H1 (cell line): Measurements from ENCODE around the gene RPS21. TPM values are rescaled to one million over a fixed set of nuclear protein-coding genes. Genes with fewer than 3 reads are reported as not detected.

Experiments
- ATF2 ChIP-seq: IDR thresholded peaks from 2 replicates; pipeline ENCODE4 v1.6.1; 2012; ENCODE audit warnings: low read length, inconsistent platforms
- CHD7 ChIP-seq: fragments of 300-600 bp; sonication (generic); IDR thresholded peaks from 2 replicates; pipeline ENCODE4 v1.7.1; 2012; ENCODE audit warnings: low read length, moderate library complexity, mild to moderate bottlenecking, inconsistent platforms; ENCODE audit not compliant: insufficient replicate concordance
- KDM1A ChIP-seq: fragments of 200-600, 300-600 bp; sonication (generic); IDR thresholded peaks from 2 replicates; pipeline ENCODE4 v1.7.1; 2016; ENCODE audit warnings: mild to moderate bottlenecking, low read length, borderline replicate concordance
- POLR2AphosphoS5 ChIP-seq: IDR thresholded peaks from 2 replicates; pipeline ENCODE4 v1.6.1; 2011; ENCODE audit warnings: low read depth, low read length
- POU5F1 ChIP-seq: IDR thresholded peaks from 2 replicates; pipeline ENCODE4 v1.6.1; 2011; ENCODE audit warnings: low read depth, mild to moderate bottlenecking, low read length, moderate library complexity
- SAP30 ChIP-seq: fragments of 300-600 bp; sonication (generic); IDR thresholded peaks from 2 replicates; pipeline ENCODE4 v1.7.1; 2012; ENCODE audit warnings: low read length, moderate library complexity, mild to moderate bottlenecking, inconsistent platforms; ENCODE audit not compliant: insufficient read depth, insufficient replicate concordance
- SRF ChIP-seq: IDR thresholded peaks from 2 replicates; pipeline ENCODE4 v1.6.1; 2011; ENCODE audit warnings: mild to moderate bottlenecking, low read depth, low read length, moderate library complexity
- SUZ12 ChIP-seq: fragments of 200-600 bp; sonication (generic); IDR thresholded peaks from 2 replicates; pipeline ENCODE4 v1.6.1; 2012; ENCODE audit warnings: mild to moderate bottlenecking, inconsistent platforms, low read length, moderate library complexity, mixed read lengths
- polyA plus RNA-seq, 7 experiments: library from polyadenylated mRNA; depleted of rRNA in 3 of 7; stranded (reverse) in 5 of 7; unstranded in 2 of 7; fragments of >200 nt in 5 of 7; fragments of 200-250 nt in 2 of 7; gene quantifications; 1 replicate in 5 of 7; 2 replicates in 1 of 7; 4 replicates in 1 of 7; pipeline versions ENCODE4 v1.2.1 to v1.2.3, GENCODE V29; 2011 to 2013; ENCODE audit warnings: missing spikeins in 2 of 7, mixed read lengths in 2 of 7
- total RNA-seq: library from RNA; stranded (reverse); fragmentation: NEBNext Ultra II Directional; extraction: Animal tissue kit (Norgen Biotek cat#: 25700); gene quantifications from 2 replicates; pipeline ENCODE4 v1.2.1, GENCODE V29; 2021

The RPS21 gene
- total and polyA plus RNA-seq, 2 of the 8 experiments (the other 6 are each of a cell fraction or from before 2014, with no cell fraction given), result 1,787 to 7,219 TPM

DNA sequence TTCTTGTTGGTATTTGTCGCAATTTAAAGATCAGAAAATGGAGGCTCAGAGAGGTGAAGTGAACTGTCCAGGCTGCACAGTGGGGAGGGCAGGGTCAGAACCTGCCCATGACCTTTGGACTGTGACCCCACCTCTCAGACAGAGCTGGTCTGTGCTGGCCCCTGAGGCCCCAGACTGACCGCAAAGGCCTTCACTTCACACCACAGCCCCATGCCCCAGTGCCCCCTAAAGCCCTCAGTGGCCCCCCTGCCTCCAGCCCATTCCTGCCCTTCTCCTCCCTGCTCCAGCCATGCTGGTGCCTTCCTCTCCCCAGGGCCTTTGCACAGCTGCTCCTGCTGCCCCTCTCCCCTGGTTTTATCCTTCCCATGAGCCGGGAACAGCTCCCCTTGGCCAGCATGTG lies 49.8 kb downstream of the RPS21 start (continued):
- TF ChIP-seq CHD7 (no peak), SAP30 (no peak), SUZ12 (no peak), POLR2AphosphoS5 (no peak), POU5F1 (no peak), ATF2 (no peak), SRF (no peak), KDM1A (no peak)
